Measurements from ENCODE around the gene RNF5. TPM values are rescaled to one million over a fixed set of nuclear protein-coding genes. Genes with fewer than 3 reads are reported as not detected.

The RNF5 gene
- total RNA-seq, 1 experiment from 2014 or later: 85.4 TPM

GRCh38 chr6:32194825-32195651 lies 16.8 kb downstream of the RNF5 start:
- Mint-ChIP-seq H3K27ac (ENCODE audit: unreplicated experiment) (peak overlapping the region; percentile 99), H3K36me3 (ENCODE audit: insufficient read depth, unreplicated experiment) (peaks cover 55% of the 10 kb centered on the region), H3K27me3 (ENCODE audit: unreplicated experiment) (peaks cover 2% of the 10 kb centered on the region), H3K4me3 (ENCODE audit: low read depth, unreplicated experiment) (peak overlapping the region; percentile 95), H3K9me3 (ENCODE audit: low read depth, unreplicated experiment) (no peaks in the 10 kb centered on the region), H3K4me1 (ENCODE audit: low read depth, unreplicated experiment) (peaks cover 26% of the 10 kb centered on the region)
- TSS peak; percentile 87 for BruUV-seq (replicated peaks)
- intact Hi-C loops (cut with micrococcal nuclease; ENCODE audit: unreplicated experiment): loop anchor here (10.0 kb wide), 1 partner anchor 250 kb away; the partner anchor contains the start of gene CFB
- peak; percentile 65 for DNase-seq
- TF ChIP-seq, protein P1, sequence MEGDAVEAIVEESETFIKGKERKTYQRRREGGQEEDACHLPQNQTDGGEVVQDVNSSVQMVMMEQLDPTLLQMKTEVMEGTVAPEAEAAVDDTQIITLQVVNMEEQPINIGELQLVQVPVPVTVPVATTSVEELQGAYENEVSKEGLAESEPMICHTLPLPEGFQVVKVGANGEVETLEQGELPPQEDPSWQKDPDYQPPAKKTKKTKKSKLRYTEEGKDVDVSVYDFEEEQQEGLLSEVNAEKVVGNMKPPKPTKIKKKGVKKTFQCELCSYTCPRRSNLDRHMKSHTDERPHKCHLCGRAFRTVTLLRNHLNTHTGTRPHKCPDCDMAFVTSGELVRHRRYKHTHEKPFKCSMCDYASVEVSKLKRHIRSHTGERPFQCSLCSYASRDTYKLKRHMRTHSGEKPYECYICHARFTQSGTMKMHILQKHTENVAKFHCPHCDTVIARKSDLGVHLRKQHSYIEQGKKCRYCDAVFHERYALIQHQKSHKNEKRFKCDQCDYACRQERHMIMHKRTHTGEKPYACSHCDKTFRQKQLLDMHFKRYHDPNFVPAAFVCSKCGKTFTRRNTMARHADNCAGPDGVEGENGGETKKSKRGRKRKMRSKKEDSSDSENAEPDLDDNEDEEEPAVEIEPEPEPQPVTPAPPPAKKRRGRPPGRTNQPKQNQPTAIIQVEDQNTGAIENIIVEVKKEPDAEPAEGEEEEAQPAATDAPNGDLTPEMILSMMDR (IDR thresholded peaks at IDR 0.05; ENCODE audit: unreplicated experiment): peak; percentile 70
- CTCF ChIA-PET: interaction anchor here (0.6 to 3.9 kb wide), 22 partner anchors 8 to 1313 kb away, joined by 3 to 32 read pairs (median 4); partner anchors contain the start of genes AGPAT1, ATF6B and FKBPL

- no TSS peak for BruUV-seq (replicated peaks)
- Mint-ChIP-seq H3K4me3 (ENCODE audit: low read depth, unreplicated experiment) (peak overlapping the region; percentile 95), H3K27me3 (ENCODE audit: unreplicated experiment) (peaks cover 8% of the 10 kb centered on the region), H3K27ac (ENCODE audit: unreplicated experiment) (peak overlapping the region; percentile 99), H3K9me3 (ENCODE audit: low read depth, unreplicated experiment) (no peaks in the 10 kb centered on the region), H3K36me3 (ENCODE audit: insufficient read depth, unreplicated experiment) (peaks cover 51% of the 10 kb centered on the region), H3K4me1 (ENCODE audit: low read depth, unreplicated experiment) (peaks cover 26% of the 10 kb centered on the region)
- TF ChIP-seq, protein P1 (IDR thresholded peaks at IDR 0.05; ENCODE audit: unreplicated experiment): peak; percentile 45
- DNase-seq: peak; percentile 100
- CTCF ChIA-PET: interaction anchor here (0.5 to 3.9 kb wide), 25 partner anchors 9 to 1313 kb away, joined by 3 to 32 read pairs (median 4); partner anchors contain the start of genes AGPAT1, ATF6B and FKBPL
- intact Hi-C loops (cut with micrococcal nuclease; ENCODE audit: unreplicated experiment): loop anchor here (10.0 kb wide), 1 partner anchor 251 kb away; the partner anchor contains the start of gene CFB
Measured at GRCh38 chr6:32195652-32195901, 17.4 kb downstream of the RNF5 start.

DNA sequence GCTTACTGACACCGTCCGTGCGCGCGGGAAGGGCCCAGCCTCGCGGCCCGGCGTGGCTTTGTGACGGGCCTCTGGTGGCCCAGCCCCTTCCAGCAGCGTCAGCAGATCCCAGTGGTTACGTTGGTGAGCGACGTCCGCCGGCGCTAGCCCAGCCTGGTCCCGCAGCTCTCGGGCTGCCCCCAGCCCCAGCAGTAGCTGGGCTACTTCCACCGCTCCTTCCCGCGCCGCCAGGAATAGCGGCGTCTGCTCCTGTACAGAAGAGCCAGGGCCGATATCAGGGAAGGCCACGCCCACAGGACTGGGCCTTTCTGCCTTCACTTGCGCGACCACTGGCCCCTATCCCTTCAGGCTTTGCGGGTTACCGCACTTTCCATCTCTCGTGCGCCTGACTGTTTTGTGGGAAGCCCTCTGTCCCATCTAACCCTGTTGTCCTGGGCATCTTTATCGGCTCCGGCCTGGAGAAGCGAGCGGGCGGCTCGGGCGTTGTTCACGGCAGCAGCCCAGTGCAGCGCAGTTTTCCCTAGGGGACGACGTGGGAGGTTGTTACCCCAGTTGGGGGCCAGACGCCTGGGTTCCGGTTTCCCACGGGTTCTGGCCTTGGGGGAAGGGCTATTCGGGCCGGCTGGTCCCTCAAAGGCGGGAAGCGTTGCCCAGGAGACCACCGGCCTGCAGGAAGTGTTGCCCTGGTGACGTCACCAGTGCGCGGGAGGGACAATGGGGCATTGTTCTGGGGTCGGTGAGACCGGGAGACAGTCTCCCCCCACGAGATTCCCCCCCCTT lies 17.9 kb downstream of the RNF5 start:
- Mint-ChIP-seq H3K27ac (ENCODE audit: unreplicated experiment) (peak overlapping the region; percentile 99), H3K36me3 (ENCODE audit: insufficient read depth, unreplicated experiment) (peaks cover 51% of the 10 kb centered on the region), H3K27me3 (ENCODE audit: unreplicated experiment) (peaks cover 13% of the 10 kb centered on the region), H3K4me3 (ENCODE audit: low read depth, unreplicated experiment) (peak overlapping the region; percentile 95), H3K4me1 (ENCODE audit: low read depth, unreplicated experiment) (peaks cover 26% of the 10 kb centered on the region), H3K9me3 (ENCODE audit: low read depth, unreplicated experiment) (no peaks in the 10 kb centered on the region)
- TF ChIP-seq, protein P1 (IDR thresholded peaks at IDR 0.05; ENCODE audit: unreplicated experiment): no peak
- CTCF ChIA-PET: interaction anchor here (0.5 to 3.9 kb wide), 28 partner anchors 9 to 1314 kb away, joined by 3 to 32 read pairs (median 4); partner anchors contain the start of genes AGPAT1, ATF6B, FKBPL and LY6G5C
- DNase-seq: peak; percentile 99
- BruUV-seq (replicated peaks): TSS peak; percentile 98
- intact Hi-C loops (cut with micrococcal nuclease; ENCODE audit: unreplicated experiment): loop anchor here (10.0 kb wide), 1 partner anchor 251 kb away; the partner anchor contains the start of gene CFB

Data from Calu3 (cell line).